GM12878 (cell line): ENCODE results near the gene SHANK3. TPM values are rescaled to one million over a fixed set of nuclear protein-coding genes. Genes with fewer than 3 reads are reported as not detected.

Experiments
- ATAC-seq: fragments of 200-7000 bp; cut with Tn5 transposase; 3 replicates; pipeline ENCODE4 v1.9.1; 2020; ENCODE audit warnings: mild to moderate bottlenecking, moderate library complexity
- BruUV-seq: library from RNA; stranded (reverse); fragments of 400-500 nt; replicated peaks from 2 replicates; lab custom pipeline; 2021; lab: Mats Ljungman, UMichigan
- CTCF ChIA-PET: fragments of 300-600 bp; sonication (Branson Sonifier 250); formaldehyde crosslinking; extraction: SDS; loops from one replicate; lab custom pipeline; 2021; ENCODE audit warnings: inconsistent platforms; lab: Yijun Ruan, JAX
- POLR2A ChIA-PET: fragments of 350-600 bp; formaldehyde crosslinking; extraction: SDS; loops from one replicate; lab custom pipeline; 2021; ENCODE audit warnings: inconsistent platforms; lab: Charles Lee
- RAD21 ChIA-PET: fragments of 300-600 bp; sonication (Branson Sonifier 250); formaldehyde crosslinking; loops from one replicate; lab custom pipeline; 2023; ENCODE audit warnings: antibody characterized with exemption; ENCODE audit not compliant: unreplicated experiment; lab: Charles Lee
- SMC1A ChIA-PET: fragments of 300-600 bp; sonication (Branson Sonifier 250); formaldehyde crosslinking; loops from one replicate; lab custom pipeline; 2023; ENCODE audit not compliant: unreplicated experiment, uncharacterized antibody; lab: Charles Lee
- DNase-seq: peaks from one replicate; pipeline ENCODE4 v3.0.0-alpha.2; 2011; ENCODE audit warnings: low read depth, low spot score
- FAIRE-seq: peaks from 3 replicates; lab custom pipeline; 2011; peaks lifted over from hg19 to GRCh38; lab: Jason Lieb, UNC
- H2AFZ ChIP-seq: 2 replicates; pipeline ENCODE4 v1.6.0; 2011; ENCODE audit warnings: low read depth, low read length, control low read depth; ENCODE audit not compliant: control insufficient read depth
- H3K27ac ChIP-seq: 2 replicates; pipeline ENCODE4 v1.5.1; 2011; ENCODE audit warnings: control low read depth; ENCODE audit not compliant: control insufficient read depth, insufficient read depth
- H3K27me3 ChIP-seq, 2 experiments: replicated peaks in 1 of 2; 2 replicates each; pipeline versions ENCODE4 v1.6.0 to v1.6.1; 2011; ENCODE audit warnings: low read length in 1 of 2; ENCODE audit not compliant: control insufficient read depth in 2 of 2, insufficient read depth in 2 of 2
- H3K36me3 ChIP-seq, 2 experiments: 2 replicates each; pipeline ENCODE4 v1.5.1; 2011; ENCODE audit warnings: low read length in 1 of 2; ENCODE audit not compliant: control insufficient read depth in 2 of 2, insufficient read depth in 2 of 2
- H3K4me1 ChIP-seq: 2 replicates; pipeline ENCODE4 v1.6.1; 2011; ENCODE audit warnings: mild to moderate bottlenecking, low read length, moderate library complexity, mixed read lengths; ENCODE audit not compliant: control insufficient read depth, insufficient read depth
- H3K4me2 ChIP-seq: 2 replicates; pipeline ENCODE4 v1.6.0; 2011; ENCODE audit warnings: control low read depth; ENCODE audit not compliant: control insufficient read depth, insufficient read depth
- H3K4me3 ChIP-seq: fragments of 200-600 bp; sonication (generic); 2 replicates; pipeline ENCODE4 v1.5.1; 2016
- H3K79me2 ChIP-seq: 2 replicates; pipeline ENCODE4 v1.6.0; 2011; ENCODE audit warnings: low read length; ENCODE audit not compliant: control insufficient read depth, insufficient read depth
- H3K9ac ChIP-seq: 2 replicates; pipeline ENCODE4 v1.8.0; 2011; ENCODE audit warnings: low read length, control low read depth, mixed read lengths; ENCODE audit not compliant: control insufficient read depth, insufficient read depth
- H3K9me3 ChIP-seq: replicated peaks from 3 replicates; pipeline ENCODE4 v1.5.1; 2011; ENCODE audit warnings: mild to moderate bottlenecking, low read length; ENCODE audit not compliant: control insufficient read depth, insufficient read depth
- H4K20me1 ChIP-seq: 2 replicates; pipeline ENCODE4 v1.6.0; 2011; ENCODE audit not compliant: control insufficient read depth, insufficient read depth
- ASH2L ChIP-seq: fragments of 300-600, 200-600 bp; sonication (generic); IDR thresholded peaks from 2 replicates; pipeline ENCODE4 v1.6.1; 2017; ENCODE audit warnings: low read depth, mild to moderate bottlenecking, borderline replicate concordance
- BACH1 ChIP-seq: fragments of 450-650 bp; IDR thresholded peaks from 2 replicates; pipeline ENCODE4 v1.6.1; 2017; ENCODE audit warnings: mild to moderate bottlenecking, borderline replicate concordance
- CBFB ChIP-seq: IDR thresholded peaks from 2 replicates; pipeline ENCODE4 v1.6.1; 2016; ENCODE audit warnings: antibody characterized with exemption, low read depth
- CEBPB ChIP-seq, 2 experiments: fragments of 150-350 bp in 1 of 2; IDR thresholded peaks; 2 replicates each; pipeline ENCODE4 v1.6.1; 2012 to 2014; ENCODE audit warnings: low read depth in 2 of 2, low read length in 2 of 2, borderline replicate concordance in 1 of 2, inconsistent platforms in 1 of 2
- CHD4 ChIP-seq: fragments of 200-600 bp; sonication (generic); IDR thresholded peaks from 2 replicates; pipeline ENCODE4 v1.6.1; 2016; ENCODE audit warnings: mild to moderate bottlenecking
- HCFC1 ChIP-seq: fragments of 150-350 bp; IDR thresholded peaks from 2 replicates; pipeline ENCODE4 v1.6.1; 2014; ENCODE audit warnings: low read length
- KLF5 ChIP-seq: fragments of 450-650 bp; IDR thresholded peaks from 2 replicates; pipeline ENCODE4 v1.6.1; 2014; ENCODE audit warnings: mild to moderate bottlenecking; ENCODE audit not compliant: partially characterized antibody
- NFIC ChIP-seq: IDR thresholded peaks from 2 replicates; pipeline ENCODE4 v1.6.1; 2012; ENCODE audit warnings: low read depth, mild to moderate bottlenecking, inconsistent platforms, low read length, moderate library complexity
- NR2C2 ChIP-seq: IDR thresholded peaks from 2 replicates; pipeline ENCODE4 v1.6.1; 2011; ENCODE audit warnings: borderline replicate concordance, low read depth; ENCODE audit not compliant: control insufficient read depth, insufficient read length
- RAD51 ChIP-seq: fragments of 450-650 bp; IDR thresholded peaks from 2 replicates; pipeline ENCODE4 v1.6.1; 2016; ENCODE audit warnings: moderate library complexity, mild to moderate bottlenecking, inconsistent platforms
- RELA ChIP-seq: fragments of 450-650 bp; IDR thresholded peaks from 2 replicates; pipeline ENCODE4 v1.8.0; 2014; ENCODE audit warnings: borderline replicate concordance; ENCODE audit not compliant: partially characterized antibody
- SPI1 ChIP-seq: IDR thresholded peaks from 2 replicates; pipeline ENCODE4 v1.6.1; 2011; ENCODE audit warnings: low read depth, mild to moderate bottlenecking, low read length, moderate library complexity, borderline replicate concordance; ENCODE audit not compliant: insufficient read depth
- ZNF24 ChIP-seq: fragments of 450-650 bp; IDR thresholded peaks from 2 replicates; pipeline ENCODE4 v1.6.1; 2017; ENCODE audit warnings: antibody characterized with exemption, mild to moderate bottlenecking
- WGBS: methylation state at CpG from one replicate; pipeline ENCODE4 v1.1.6; 2016; ENCODE audit warnings: low lambda C conversion rate; ENCODE audit not compliant: insufficient replicate concordance, insufficient coverage; ENCODE audit errors: missing lambda C conversion rate; 5-methylcytosine and 5-hydroxymethylcytosine counted together
- in situ Hi-C: fragments of 300-500 bp; cut with MboI; formaldehyde crosslinking; loops from 9 replicates; pipeline ENCODE4 v1.14.3; 2018; ENCODE audit warnings: mixed read lengths
- intact Hi-C: fragments of 100-400 bp; cut with micrococcal nuclease; formaldehyde crosslinking; loops from one replicate; pipeline ENCODE4 v1.14.2; 2022; ENCODE audit not compliant: unreplicated experiment
- polyA plus RNA-seq, 11 experiments: library from polyadenylated mRNA; depleted of rRNA in 4 of 11; unstranded in 6 of 11; stranded (reverse) in 5 of 11; fragments of >200 nt; fragmentation: Nextera tagmentation in 4 of 11; fragmentation: Illumina TruSeq in 1 of 11; extraction: Ambion mirVana in 4 of 11; extraction: Trizol in 1 of 11; gene quantifications; 1 replicate in 1 of 11; 2 replicates in 10 of 11; pipeline versions ENCODE4 v1.2.1 to v1.2.3, GENCODE V29; 2011 to 2016; ENCODE audit warnings: inconsistent platforms in 2 of 11, missing spikeins in 2 of 11, low read depth in 1 of 11
- total RNA-seq, 4 experiments: library from RNA; depleted of rRNA in 3 of 4; stranded (reverse); fragments of >200 nt in 3 of 4; fragmentation: Illumina TruSeq in 1 of 4; extraction: Trizol in 1 of 4; gene quantifications; 2 replicates each; pipeline versions ENCODE4 v1.2.1 to v1.2.3, GENCODE V29; 2013 to 2021
- TF ChIP-seq, protein P1 (sequence below): IDR thresholded peaks from 2 replicates; pipeline ENCODE4 v1.6.1; 2012; ENCODE audit warnings: mild to moderate bottlenecking, low read depth, low read length
- TF ChIP-seq, protein P2 (sequence below): fragments of 450-650 bp; conservative IDR thresholded peaks from 2 replicates; pipeline ENCODE4 v1.6.1; 2017; ENCODE audit warnings: mild to moderate bottlenecking, moderate library complexity
- TF ChIP-seq, protein P3 (sequence below): fragments of 450-650 bp; IDR thresholded peaks from 2 replicates; pipeline ENCODE4 v1.6.1; 2018; ENCODE audit warnings: mild to moderate bottlenecking, low read depth, moderate library complexity; ENCODE audit not compliant: partially characterized antibody

SHANK3 gene
- total and polyA plus RNA-seq, 10 of the 15 experiments (the other 5 are each of a cell fraction or from before 2014, with no cell fraction given) = under 0.01 to 0.10 (median 0.05) TPM; not detected in 6

DNA sequence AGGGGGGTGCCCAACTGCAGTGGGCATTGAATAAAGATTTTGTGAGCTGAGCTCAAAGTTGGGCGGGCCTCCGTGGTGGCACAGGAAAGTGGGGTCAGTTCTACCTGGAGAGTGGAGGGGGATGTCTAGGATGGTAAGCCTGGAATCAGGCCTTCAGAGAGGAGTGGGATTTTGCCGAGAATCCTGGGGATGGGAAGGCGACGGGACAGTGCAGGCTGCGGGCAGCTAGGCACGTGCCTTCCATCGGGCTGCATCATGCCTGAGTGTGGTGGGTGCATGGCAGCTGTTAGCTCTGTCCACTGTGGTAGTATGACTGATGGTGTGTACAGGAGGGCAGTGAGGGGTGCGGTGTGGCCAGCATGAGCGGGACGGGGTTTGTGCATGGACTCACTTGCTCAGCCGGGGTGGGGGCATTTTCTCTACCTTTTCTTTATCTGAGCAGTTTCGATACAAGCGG lies 3.6 kb downstream of the SHANK3 start:
- no peaks in the 10 kb centered on the region for H3K79me2 ChIP-seq
- TF ChIP-seq NFIC (no peak), BACH1 (no peak), SPI1 (no peak), CEBPB (IDR thresholded peaks at IDR 0.05; ENCODE audit: borderline replicate concordance in 1 of 2, low read depth in 2 of 2, low read length in 2 of 2) (no peak), RELA (no peak), RAD51 (no peak), CBFB (no peak), KLF5 (no peak), NR2C2 (no peak), CHD4 (no peak), ZNF24 (no peak), HCFC1 (no peak), ASH2L (no peak)
- TF ChIP-seq, protein P1, sequence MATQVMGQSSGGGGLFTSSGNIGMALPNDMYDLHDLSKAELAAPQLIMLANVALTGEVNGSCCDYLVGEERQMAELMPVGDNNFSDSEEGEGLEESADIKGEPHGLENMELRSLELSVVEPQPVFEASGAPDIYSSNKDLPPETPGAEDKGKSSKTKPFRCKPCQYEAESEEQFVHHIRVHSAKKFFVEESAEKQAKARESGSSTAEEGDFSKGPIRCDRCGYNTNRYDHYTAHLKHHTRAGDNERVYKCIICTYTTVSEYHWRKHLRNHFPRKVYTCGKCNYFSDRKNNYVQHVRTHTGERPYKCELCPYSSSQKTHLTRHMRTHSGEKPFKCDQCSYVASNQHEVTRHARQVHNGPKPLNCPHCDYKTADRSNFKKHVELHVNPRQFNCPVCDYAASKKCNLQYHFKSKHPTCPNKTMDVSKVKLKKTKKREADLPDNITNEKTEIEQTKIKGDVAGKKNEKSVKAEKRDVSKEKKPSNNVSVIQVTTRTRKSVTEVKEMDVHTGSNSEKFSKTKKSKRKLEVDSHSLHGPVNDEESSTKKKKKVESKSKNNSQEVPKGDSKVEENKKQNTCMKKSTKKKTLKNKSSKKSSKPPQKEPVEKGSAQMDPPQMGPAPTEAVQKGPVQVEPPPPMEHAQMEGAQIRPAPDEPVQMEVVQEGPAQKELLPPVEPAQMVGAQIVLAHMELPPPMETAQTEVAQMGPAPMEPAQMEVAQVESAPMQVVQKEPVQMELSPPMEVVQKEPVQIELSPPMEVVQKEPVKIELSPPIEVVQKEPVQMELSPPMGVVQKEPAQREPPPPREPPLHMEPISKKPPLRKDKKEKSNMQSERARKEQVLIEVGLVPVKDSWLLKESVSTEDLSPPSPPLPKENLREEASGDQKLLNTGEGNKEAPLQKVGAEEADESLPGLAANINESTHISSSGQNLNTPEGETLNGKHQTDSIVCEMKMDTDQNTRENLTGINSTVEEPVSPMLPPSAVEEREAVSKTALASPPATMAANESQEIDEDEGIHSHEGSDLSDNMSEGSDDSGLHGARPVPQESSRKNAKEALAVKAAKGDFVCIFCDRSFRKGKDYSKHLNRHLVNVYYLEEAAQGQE = no peak
- TF ChIP-seq, protein P2, sequence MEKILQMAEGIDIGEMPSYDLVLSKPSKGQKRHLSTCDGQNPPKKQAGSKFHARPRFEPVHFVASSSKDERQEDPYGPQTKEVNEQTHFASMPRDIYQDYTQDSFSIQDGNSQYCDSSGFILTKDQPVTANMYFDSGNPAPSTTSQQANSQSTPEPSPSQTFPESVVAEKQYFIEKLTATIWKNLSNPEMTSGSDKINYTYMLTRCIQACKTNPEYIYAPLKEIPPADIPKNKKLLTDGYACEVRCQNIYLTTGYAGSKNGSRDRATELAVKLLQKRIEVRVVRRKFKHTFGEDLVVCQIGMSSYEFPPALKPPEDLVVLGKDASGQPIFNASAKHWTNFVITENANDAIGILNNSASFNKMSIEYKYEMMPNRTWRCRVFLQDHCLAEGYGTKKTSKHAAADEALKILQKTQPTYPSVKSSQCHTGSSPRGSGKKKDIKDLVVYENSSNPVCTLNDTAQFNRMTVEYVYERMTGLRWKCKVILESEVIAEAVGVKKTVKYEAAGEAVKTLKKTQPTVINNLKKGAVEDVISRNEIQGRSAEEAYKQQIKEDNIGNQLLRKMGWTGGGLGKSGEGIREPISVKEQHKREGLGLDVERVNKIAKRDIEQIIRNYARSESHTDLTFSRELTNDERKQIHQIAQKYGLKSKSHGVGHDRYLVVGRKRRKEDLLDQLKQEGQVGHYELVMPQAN = no peak
- TF ChIP-seq, protein P3, sequence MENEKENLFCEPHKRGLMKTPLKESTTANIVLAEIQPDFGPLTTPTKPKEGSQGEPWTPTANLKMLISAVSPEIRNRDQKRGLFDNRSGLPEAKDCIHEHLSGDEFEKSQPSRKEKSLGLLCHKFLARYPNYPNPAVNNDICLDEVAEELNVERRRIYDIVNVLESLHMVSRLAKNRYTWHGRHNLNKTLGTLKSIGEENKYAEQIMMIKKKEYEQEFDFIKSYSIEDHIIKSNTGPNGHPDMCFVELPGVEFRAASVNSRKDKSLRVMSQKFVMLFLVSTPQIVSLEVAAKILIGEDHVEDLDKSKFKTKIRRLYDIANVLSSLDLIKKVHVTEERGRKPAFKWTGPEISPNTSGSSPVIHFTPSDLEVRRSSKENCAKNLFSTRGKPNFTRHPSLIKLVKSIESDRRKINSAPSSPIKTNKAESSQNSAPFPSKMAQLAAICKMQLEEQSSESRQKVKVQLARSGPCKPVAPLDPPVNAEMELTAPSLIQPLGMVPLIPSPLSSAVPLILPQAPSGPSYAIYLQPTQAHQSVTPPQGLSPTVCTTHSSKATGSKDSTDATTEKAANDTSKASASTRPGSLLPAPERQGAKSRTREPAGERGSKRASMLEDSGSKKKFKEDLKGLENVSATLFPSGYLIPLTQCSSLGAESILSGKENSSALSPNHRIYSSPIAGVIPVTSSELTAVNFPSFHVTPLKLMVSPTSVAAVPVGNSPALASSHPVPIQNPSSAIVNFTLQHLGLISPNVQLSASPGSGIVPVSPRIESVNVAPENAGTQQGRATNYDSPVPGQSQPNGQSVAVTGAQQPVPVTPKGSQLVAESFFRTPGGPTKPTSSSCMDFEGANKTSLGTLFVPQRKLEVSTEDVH = no peak
- no peaks in the 10 kb centered on the region for H3K4me1 ChIP-seq
- peaks cover 8 to 12% of the 10 kb centered on the region in 2 experiments for H3K27me3 ChIP-seq
- no peak for ATAC-seq
- no peaks in the 10 kb centered on the region for H3K36me3 ChIP-seq
- ChIA-PET CTCF (no interaction called here), POLR2A (no interaction called here), RAD21 (no interaction called here), SMC1A (no interaction called here)
- no peak overlapping the region for H3K4me3 ChIP-seq
- no peak overlapping the region for H2AFZ ChIP-seq
- H4K20me1 ChIP-seq = no peaks in the 10 kb centered on the region
- H3K27ac ChIP-seq = no peak overlapping the region
- intact Hi-C loops = no loop called here
- no TSS peak for BruUV-seq
- FAIRE-seq = no peak
- no peak overlapping the region for H3K4me2 ChIP-seq
- WGBS = 68% methylated on average over 12 of the region's 14 CpGs
- in situ Hi-C loops = no loop called here
- DNase-seq = no peak
- no peaks in the 10 kb centered on the region for H3K9me3 ChIP-seq
- no peak overlapping the region for H3K9ac ChIP-seq
